MM.1S (cell line): ENCODE measurements around the gene HYAL4.

Source experiments
- EZH2 ChIP-seq: fragments of 300-600 bp; sonication (generic); optimal IDR thresholded peaks from 2 replicates; pipeline ENCODE3; 2017; ENCODE audit warnings: low read depth, mild to moderate bottlenecking, antibody characterized with exemption, low read length, mixed read lengths
- EZH2phosphoT487 ChIP-seq: fragments of 300-600 bp; sonication (generic); IDR thresholded peaks from 2 replicates; pipeline ENCODE4 v1.6.1; 2018; ENCODE audit warnings: antibody characterized with exemption, low read length
- TF ChIP-seq, protein P1 (sequence below): fragments of 300-600 bp; sonication (generic); IDR thresholded peaks from 2 replicates; pipeline ENCODE4 v1.5.1; 2016; ENCODE audit warnings: antibody characterized with exemption, low read length, mixed read lengths

DNA sequence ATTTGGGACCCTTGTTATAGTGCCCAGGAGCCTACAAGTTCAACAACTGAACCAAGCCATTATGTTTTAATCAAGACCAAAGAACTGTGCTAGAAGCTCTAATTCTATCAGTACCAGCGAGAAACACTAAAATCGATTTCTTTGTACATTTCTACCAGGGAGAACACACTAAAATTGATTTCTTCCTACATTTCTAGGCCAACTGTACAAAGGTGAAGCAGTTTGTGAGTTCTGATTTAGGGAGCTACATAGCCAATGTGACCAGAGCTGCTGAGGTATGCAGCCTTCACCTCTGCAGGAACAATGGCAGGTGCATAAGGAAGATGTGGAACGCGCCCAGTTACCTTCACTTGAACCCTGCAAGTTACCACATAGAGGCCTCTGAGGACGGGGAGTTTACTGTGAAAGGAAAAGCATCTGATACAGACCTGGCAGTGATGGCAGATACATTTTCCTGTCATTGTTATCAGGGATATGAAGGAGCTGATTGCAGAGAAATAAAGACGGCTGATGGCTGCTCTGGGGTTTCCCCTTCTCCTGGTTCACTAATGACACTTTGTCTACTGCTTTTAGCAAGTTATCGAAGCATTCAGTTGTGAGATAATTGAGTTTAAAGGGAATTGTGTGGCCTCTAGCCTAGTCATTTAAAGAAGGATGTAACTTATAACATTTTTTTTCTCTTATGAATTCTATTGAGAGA, 31.7 kb downstream of the HYAL4 start:
- TF ChIP-seq, protein P1, sequence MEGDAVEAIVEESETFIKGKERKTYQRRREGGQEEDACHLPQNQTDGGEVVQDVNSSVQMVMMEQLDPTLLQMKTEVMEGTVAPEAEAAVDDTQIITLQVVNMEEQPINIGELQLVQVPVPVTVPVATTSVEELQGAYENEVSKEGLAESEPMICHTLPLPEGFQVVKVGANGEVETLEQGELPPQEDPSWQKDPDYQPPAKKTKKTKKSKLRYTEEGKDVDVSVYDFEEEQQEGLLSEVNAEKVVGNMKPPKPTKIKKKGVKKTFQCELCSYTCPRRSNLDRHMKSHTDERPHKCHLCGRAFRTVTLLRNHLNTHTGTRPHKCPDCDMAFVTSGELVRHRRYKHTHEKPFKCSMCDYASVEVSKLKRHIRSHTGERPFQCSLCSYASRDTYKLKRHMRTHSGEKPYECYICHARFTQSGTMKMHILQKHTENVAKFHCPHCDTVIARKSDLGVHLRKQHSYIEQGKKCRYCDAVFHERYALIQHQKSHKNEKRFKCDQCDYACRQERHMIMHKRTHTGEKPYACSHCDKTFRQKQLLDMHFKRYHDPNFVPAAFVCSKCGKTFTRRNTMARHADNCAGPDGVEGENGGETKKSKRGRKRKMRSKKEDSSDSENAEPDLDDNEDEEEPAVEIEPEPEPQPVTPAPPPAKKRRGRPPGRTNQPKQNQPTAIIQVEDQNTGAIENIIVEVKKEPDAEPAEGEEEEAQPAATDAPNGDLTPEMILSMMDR: no peak
- TF ChIP-seq EZH2phosphoT487: no peak
- TF ChIP-seq EZH2: no peak
